ENCODE data around the gene RPH3AL.

Gene RPH3AL

GRCh38 chr17:296906-297690 lies 55.5 kb downstream of the RPH3AL start:
- no peak for DNase-seq

GRCh38 chr17:296379-296778 lies 56.2 kb downstream of the RPH3AL start:
- DNase-seq = no peak

- no peak for DNase-seq
Measured at GRCh38 chr17:292531-293382, 59.9 kb downstream of the RPH3AL start.

- no peak for DNase-seq
Measured at GRCh38 chr17:292016-292415, 60.6 kb downstream of the RPH3AL start.

- no peak for DNase-seq
Measured at GRCh38 chr17:291587-291986, 61.0 kb downstream of the RPH3AL start.

GRCh38 chr17:290626-291025 lies 62.0 kb downstream of the RPH3AL start:
- DNase-seq = no peak

- DNase-seq = no peak
Measured at GRCh38 chr17:290121-290521, 62.5 kb downstream of the RPH3AL start.

- no peak for DNase-seq
Measured at GRCh38 chr17:289409-289808, 63.2 kb downstream of the RPH3AL start.

- DNase-seq = no peak
Measured at GRCh38 chr17:288802-289356, 63.7 kb downstream of the RPH3AL start.

- no peak for DNase-seq
Measured at GRCh38 chr17:286571-286970, 66.0 kb downstream of the RPH3AL start.

- no peak for DNase-seq
Measured at GRCh38 chr17:285751-286422, 66.7 kb downstream of the RPH3AL start.

GRCh38 chr17:284676-285355 lies 67.8 kb downstream of the RPH3AL start:
- DNase-seq = no peak

GRCh38 chr17:283911-284675 lies 68.5 kb downstream of the RPH3AL start:
- DNase-seq = no peak

GRCh38 chr17:282912-283882 lies 69.4 kb downstream of the RPH3AL start:
- no peak for DNase-seq

- no peak for DNase-seq
Measured at GRCh38 chr17:282000-282911, 70.4 kb downstream of the RPH3AL start.

GRCh38 chr17:281365-281999 lies 71.1 kb downstream of the RPH3AL start:
- DNase-seq = no peak

- DNase-seq = no peak
Measured at GRCh38 chr17:280901-281300, 71.7 kb downstream of the RPH3AL start.

- no peak for DNase-seq
Measured at GRCh38 chr17:280216-280615, 72.4 kb downstream of the RPH3AL start.

- no peak for DNase-seq
Measured at GRCh38 chr17:279776-280175, 72.8 kb downstream of the RPH3AL start.

All from NCI-H1048 (cell line).